Stimulated activated CD8-positive, alpha-beta memory T cell treated with anti-CD3 and anti-CD28 coated beads, Interleukin-7, amount 100 ng/mL, for 1 hour (primary cell): ENCODE results near the gene CHMP4B.
"Not testable (repeated sequence)": the region's sequence is repeated elsewhere in the genome, so short reads cannot be mapped to it uniquely, and the experiment has no call there.

Experiments used
- DNase-seq, 2 donors: peaks; one replicate each; pipeline ENCODE4 v3.0.0-alpha.2; 2020; ENCODE audit warnings: low read depth in 2 of 2

The CHMP4B gene

GRCh38 chr20:33789858-33790182 is 21.3 kb upstream of the CHMP4B start:
- no peak for DNase-seq

DNA sequence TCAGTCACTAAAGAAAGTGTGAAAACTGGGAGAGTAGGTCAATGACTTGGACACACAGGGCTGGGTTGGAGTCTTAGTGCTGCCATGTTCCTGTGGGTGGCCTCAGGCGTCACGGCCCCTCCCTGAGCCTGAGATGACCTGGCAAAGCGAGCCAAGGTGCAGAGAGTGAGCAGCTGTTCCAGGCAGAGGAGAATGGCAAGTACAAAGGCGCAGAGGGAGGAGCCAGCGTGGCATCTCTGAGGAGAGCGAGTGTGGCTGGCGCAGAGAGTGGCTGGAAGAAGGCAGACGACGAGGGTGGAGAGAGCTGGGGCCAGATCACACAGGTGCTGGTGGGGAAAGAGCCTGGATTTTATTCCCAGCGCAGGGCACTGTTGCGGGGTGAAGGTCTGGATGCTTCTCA is 20.6 kb upstream of the CHMP4B start:
- no peak for DNase-seq

DNA sequence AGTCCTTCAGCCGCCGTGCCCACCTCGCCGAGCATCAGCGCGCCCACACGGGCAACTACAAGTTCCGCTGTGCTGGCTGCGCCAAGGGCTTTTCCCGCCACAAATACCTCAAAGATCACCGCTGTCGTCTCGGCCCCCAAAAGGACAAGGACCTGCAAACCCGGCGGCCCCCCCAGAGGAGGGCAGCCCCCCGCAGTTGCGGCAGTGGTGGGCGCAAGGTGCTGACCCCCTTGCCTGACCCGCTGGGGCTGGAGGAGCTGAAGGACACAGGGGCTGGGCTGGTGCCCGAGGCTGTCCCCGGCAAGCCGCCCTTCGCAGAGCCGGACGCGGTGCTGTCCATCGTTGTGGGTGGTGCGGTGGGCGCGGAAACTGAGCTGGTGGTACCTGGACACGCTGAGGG is 20.1 kb upstream of the CHMP4B start:
- no peak for DNase-seq

DNA sequence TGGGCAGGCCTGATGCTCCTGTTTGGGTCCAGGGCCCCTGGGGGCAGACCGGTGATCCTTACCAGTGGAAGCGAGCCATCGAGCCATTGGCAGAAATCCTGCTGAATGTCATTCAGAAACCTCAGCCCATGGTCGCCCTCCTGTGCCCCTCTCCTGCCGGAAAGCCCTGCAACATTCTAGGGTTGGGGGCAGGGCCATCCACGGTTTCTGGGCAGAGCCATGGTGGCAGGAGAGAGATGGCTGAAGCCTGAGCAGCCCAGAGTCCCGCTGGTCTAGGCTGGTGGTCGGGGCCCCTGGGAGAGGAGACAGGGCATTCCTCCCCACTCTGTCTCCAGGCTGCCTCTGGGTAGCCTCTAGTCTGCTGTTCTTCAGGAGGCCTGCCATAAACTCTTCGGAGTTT is 19.6 kb upstream of the CHMP4B start:
- DNase-seq, result no peak

DNA sequence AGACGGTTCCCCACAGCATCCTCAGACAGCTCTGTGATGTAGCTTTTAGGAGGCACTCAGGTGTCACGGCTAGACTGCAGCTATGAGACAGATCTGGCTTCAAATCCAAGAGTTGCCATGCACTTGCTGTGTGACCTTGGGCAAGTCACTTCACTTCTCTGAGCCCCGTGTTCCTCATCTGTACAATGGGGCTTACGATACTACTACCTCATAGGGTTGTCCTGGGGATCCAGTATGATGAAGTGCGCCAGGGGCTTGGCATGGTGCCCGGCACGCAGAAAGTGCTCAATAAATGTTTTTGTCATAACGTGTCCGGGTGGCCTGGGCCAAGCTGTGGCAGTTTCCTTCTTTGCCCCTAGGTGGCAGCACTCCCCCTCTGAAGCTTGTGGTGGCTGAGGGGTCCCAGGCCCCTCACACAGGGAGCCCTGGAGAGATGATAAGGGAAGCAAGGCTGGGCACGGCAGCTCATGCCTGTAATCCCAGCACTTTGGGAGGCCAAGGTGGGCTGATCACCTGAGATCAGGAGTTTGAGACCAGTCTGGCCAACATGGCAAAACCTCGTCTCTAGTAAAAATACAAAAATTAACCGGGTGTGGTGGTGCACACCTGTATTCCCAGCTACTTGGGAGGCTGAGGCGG is 19.1 kb upstream of the CHMP4B start:
- DNase-seq, result peak; percentile 24 to 27

DNA sequence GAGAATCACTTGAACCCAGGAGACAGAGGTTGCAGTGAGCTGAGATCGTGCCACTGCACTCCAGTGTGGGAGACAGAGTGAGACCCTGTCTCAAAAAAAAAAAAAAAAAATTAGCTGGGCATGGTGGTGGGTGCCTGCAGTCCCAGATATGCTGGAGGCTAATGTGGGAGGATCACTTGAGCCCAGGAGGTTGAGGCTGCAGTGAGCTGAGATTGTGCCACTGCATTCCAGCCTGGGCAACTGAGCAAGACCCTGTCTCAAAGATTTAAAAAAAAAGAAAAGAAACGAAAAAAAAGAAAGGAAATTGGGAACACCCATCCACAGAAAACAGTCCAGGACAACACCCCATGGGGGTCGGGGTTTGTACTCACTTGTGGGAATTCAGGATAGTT is 18.6 kb upstream of the CHMP4B start:
- DNase-seq, result not testable (repeated sequence)

- no peak for DNase-seq
Measured at GRCh38 chr20:33793011-33793931, 17.9 kb upstream of the CHMP4B start.

DNA sequence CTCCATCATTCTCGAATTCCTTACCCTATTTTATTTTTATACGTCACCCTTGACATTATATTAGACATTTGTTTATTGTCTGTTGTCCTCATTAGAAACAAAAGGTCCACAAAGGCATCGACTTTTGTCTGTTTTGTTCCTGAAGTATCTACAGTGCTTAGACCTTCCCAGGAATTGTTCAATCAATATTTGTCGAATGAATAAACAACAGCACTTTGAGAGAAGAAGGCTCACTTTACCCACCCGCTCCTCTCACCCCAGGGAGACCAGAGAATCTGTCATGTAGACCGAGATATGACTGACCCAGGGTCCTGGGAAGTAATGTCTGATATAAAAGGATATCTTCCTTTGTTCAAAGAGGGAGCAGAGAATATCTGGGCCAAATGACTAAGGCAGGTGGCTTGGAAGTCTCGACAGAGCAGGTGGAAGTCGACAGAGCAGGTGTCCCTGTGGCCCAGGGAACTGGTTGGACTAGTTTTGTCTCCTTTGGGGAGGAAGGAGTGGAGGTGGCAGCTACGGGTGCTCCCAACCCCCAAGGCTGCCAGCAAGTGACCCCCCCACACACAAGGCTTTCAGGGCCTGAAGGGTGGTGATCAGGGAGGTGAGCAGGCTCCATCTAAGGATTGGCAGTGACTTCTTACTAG is 14.8 kb upstream of the CHMP4B start:
- no peak for DNase-seq

DNA sequence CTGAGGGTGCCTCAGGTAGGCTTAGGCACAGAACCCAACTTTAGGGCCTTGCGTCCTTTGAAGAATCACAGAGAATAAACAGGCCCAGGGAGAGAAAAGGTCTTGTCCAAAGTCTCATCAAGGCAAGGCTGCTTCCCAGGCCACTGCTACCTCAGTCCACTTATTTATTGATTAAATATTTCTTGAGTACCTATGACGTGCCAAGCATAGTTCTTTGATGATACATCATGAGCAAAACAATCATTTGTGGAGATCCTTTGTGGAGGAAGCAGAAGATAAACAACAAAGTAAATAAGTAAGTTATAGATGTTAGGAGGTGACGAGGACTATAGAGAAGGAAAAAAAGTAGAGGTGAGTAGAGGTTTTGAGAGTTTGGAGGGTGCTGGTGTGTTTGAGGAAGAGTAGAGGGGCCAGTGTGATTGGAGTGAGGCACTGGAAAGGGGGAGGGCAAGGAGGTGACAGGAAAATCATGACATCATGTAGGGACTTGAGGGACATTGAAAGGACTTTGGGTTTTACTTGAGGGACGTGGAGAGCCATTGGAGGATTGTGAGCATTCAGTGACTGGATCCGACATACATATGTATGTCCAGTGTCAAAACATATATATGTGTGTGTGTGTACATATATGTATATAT is 14.1 kb upstream of the CHMP4B start:
- DNase-seq, result no peak

DNA sequence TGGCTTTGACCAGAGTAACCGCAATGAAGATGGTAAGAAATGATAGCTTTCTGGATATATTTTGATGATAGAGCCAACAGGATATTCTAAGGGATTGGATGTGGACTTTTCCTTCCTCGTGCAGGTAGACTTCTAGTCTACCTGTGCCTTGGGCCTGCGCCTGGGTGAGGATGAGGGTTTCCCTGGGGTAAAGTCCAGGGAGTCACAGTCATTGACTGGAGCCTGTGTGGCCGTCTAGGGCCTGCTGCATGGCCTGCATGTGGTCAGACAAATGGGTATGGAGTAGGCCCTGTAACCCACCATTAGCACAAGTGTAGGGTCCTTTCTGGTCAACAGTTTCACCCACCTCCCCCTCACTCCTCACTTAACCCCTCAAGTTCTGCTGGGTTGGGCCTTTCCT is 12.7 kb upstream of the CHMP4B start:
- no peak for DNase-seq

DNA sequence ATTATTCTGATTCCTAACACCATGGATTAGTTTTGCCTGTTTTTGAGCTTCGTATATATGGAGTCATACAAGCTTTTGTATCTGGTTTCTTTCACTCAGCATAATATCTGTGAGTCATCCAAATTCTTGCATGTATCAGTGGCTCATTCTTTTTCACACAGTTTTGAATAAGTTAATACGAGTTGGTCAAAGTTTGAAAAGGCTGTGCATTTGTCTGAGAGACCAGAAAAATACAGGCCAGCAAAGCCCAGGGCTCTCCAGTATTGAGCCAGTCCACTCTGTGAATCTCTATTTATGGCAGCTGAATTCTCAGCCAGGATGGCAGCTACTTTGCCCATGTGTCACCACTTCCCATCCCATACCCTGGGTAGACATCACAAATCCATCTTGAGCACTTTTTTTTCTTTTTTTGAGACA is 7.2 kb upstream of the CHMP4B start:
- DNase-seq, result no peak

DNA sequence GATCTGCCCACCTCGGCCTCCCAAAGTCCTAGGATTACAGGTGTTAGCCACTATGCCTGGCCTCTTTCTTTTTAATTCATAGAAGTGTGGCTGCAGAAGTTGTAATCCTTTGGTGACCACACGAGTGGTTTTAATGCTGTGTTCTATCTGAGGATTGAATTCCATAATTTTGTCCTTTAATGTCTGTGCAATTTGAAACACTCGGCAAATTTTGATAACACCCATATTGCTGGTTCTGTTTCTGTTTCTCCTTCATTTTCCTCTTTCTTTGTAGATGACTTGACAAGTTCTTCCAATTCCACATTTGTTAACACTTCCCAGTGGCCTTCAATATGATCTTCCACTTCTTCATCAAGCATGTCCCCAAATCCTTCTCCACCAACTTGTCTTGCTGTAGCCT is 2.8 kb upstream of the CHMP4B start:
- DNase-seq, result no peak

- no peak for DNase-seq
Measured at GRCh38 chr20:33810259-33810658, 889 bp upstream of the CHMP4B start.

DNA sequence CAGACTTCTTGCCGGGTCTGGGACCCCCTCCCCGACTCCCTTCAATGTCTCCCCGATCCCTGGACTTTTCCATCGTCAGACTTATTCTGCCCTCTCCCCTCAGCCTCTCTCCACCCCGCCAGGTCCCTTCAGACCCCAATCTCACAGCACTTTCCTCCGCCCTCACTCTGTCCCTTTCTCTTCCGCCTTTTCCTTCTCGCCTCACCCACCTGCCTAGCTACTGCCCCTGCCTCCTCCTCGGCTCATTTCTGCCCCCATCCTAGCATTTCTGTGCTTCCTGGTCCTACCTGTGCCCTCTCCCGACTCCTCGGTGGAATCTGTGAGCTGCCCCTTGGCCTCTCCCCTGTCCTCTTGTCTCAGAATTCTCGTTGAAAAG is 616 bp downstream of the CHMP4B start:
- no peak for DNase-seq

DNA sequence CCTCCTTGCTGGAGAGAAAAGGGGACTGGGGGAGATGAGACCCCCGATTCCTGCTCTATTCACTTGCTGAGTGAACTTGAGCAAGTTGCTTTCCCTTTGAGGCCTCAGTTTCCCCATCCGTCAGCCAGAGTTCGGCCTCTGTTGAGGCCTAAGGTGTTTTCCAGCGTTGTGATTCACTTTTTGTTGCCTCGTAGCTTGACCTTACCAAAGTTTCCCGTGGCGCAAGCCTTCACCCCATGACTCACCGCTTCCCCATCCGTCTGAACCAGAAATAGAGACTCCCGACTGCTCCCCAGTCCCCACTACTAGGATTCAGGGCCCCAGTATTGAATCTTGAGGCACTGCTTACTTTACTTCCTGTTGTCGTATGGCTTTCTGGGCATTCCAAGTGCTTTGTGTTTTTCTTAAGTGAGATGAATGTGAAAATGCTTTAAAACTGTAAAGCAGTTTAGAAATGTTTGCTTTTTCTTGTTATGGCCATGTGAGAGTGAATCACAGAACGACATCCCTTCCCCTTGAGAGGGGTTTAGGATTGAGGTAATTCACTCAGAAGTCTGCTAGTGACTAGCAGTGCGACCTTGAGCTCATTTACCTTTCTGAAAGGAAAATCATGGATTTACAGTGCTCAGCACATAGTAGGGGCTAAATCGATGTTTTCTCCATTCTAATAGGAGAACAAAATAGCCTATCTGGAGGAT is 1.2 kb downstream of the CHMP4B start:
- peak in 1 of 2 donors; percentile 14 for DNase-seq

GRCh38 chr20:33812908-33813462 is 1.8 kb downstream of the CHMP4B start:
- DNase-seq, result no peak

- DNase-seq, result no peak
Measured at GRCh38 chr20:33814238-33814712, 3.1 kb downstream of the CHMP4B start.

- no peak for DNase-seq
Measured at GRCh38 chr20:33815671-33816070, 4.5 kb downstream of the CHMP4B start.

DNA sequence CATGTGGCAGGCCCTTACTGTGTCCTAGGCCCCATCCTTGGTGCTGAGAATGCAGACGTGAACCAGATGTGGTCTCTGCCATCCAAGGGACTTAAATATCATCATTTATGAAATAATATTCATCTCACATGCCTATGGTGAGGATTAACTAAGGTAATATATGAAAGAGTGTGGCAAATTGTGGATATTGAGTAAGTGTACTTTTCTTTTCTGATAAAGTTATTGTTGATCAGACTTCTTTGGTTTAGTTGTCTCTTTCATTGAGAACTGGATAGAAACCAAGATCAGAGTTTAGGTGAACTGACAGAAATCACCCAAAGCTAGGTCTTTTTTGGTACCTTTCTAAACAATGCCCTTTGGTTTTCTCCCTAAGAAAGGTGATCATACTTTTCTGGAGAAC is 5.0 kb downstream of the CHMP4B start:
- no peak for DNase-seq

- no peak for DNase-seq
Measured at GRCh38 chr20:33817411-33817810, 6.3 kb downstream of the CHMP4B start.

- no peak for DNase-seq
Measured at GRCh38 chr20:33819456-33819855, 8.3 kb downstream of the CHMP4B start.
